GM21381 (cell line): ENCODE measurements around the gene SNED1.

Experiments
- ATAC-seq: cut with Tn5 transposase; IDR thresholded peaks from one replicate; pipeline ENCODE4 v1.9.1; 2021; ENCODE audit warnings: mild to moderate bottlenecking, moderate library complexity; ENCODE audit not compliant: unreplicated experiment

Gene SNED1

DNA sequence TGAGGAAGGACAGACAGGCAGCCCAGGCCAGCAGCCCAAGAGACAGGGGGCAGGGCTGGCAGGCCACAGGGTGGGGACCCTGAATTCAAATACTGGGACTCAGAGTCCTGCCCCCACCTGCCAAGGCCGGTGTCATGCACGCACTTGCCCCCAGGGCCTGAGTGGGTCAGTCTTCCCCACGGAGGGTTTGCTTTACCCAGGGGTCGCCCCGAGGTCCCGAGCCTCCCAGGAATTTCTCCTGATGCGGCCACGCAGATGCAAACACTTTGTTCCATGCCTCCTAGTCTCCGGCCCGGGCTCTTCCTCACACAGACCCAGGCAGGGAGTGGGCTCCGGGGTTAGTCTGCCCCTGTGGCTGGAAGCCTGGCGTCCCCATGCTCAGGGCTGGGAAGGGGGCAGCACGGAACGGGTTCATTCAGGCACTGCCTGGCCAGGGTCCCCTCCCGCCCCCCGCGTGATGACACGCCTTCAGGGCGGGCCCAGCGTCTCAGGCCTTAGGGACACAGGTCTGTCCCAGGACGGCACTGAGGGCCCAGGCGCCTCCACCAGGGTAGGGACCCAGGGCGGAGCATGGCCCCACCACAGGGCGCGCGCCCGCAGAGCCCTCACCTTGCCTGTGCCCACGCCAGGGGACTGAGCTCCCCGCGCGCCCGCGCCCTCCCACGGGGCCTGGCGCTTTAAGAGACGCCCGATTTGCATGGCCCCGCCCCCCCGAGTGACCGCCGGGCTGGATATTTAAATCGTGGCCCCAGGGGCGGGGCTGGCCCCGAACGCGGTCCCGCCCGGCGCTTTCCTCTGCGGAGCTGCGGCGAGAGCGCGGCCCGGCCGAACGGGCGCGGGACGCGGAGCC, at the start of gene SNED1:
Gene SNED1 (plus strand): TSS at position 763 of the 850 bp plus-strand sequence. CDS start 220 bp downstream, outside the sequence.
- ATAC-seq: no peak

DNA sequence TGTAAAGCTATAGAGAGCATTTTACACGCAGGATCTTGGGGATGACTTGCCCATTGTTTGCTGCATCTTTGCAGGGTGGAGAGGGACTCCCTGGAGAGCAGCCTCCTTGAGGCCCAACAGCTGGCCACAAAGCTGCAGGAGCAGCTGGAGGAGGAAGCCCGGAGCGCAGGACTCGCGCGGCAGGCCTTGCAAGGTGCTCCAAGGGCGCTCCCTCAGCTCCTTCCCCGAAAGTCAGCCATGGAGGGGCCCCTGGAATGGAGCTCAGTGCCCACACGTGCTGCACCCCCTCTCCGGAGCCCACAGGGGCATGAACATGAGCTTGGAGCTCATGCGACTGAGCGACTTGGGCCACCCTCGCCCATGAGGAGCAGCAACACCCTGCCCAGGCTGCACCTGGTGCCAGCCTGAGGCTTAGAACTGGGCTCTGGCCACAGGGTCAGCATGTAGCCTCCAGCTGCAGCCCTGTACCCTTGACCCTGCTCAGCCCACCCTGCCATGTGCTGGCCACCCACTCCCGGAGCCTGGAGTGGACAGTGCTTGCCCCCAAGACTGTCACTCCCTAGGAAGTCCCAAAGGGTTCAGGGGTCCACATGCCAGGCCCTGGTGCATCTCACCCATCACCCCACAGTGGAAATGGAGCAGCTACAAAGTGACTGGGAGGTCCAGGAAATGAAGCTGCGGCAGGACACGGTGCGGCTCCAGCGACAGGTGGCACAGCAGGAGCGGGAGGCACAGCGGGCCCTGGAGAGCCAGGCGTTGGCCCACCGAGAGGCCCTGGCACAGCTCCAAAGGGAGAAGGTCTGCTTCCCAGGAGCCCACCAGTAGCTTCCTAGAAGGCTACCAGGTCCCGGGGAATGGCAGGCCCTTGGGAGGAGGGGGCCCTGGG, 49.3 kb upstream of the SNED1 start:
- ATAC-seq: no peak

DNA sequence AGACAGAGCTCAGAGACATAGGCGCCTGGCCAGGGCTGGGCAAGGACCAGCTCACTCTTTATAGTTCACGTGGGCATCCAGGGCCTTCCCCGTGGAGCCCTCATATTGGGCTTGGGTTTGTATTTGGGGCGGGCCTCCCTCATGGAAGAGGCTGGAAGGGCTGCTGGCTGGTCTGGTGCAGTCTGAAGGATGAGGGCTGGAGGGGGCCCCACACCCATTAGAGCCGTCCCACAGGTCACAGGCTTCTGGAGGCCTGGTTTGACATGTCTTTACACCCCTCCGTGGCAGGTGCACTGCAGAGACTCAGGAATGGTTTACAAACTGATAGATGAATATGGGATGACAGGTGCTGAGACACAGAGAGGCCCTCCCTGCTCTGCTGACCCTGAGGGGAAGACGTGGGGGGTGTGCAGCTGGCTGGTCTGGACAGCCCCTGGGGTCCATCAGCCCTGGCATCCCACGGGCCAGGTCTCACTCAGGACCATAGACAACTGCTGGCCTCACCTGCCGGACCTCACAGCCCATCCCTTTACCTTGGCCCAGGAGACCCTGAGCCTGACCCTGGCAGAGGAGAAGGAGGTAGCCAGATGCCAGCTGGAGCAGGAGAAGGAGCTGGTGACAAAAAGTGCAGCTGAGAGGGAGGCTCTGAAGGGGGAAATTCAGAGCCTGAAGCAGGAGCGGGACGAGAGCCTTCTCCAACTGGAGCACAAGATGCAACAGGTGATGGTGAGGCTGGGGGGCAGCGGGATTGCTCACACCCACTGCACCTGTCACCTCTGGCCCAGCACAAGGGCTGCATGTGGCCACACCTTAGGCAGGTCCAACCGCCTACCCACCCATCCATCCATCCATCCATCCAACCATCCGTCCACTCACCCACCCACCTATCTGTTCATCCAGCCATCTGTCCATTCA, 48.4 kb upstream of the SNED1 start:
- ATAC-seq: no peak

DNA sequence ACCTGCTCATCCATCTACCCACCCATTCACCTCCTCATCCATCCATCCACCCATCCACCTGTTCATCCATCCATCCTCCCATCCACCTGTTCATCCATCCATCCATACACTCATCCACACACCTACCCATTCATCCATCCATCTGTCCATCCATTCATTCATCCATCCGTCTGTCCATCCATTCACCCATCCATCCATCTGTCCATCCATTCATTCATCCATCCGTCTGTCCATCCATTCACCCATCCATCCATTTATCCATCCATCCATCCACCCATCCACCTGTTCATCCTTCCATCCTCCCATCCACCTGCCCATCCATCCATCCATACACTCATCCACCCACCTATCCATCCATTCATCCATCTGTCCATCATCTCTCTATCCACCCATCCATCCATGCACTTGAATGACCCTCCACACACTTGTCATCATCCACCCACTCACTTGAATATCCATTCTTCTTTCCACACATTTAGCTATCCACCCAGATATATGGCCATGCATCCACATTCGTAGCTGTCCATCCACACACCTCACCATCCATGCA, 47.3 kb upstream of the SNED1 start:
- no peak for ATAC-seq

DNA sequence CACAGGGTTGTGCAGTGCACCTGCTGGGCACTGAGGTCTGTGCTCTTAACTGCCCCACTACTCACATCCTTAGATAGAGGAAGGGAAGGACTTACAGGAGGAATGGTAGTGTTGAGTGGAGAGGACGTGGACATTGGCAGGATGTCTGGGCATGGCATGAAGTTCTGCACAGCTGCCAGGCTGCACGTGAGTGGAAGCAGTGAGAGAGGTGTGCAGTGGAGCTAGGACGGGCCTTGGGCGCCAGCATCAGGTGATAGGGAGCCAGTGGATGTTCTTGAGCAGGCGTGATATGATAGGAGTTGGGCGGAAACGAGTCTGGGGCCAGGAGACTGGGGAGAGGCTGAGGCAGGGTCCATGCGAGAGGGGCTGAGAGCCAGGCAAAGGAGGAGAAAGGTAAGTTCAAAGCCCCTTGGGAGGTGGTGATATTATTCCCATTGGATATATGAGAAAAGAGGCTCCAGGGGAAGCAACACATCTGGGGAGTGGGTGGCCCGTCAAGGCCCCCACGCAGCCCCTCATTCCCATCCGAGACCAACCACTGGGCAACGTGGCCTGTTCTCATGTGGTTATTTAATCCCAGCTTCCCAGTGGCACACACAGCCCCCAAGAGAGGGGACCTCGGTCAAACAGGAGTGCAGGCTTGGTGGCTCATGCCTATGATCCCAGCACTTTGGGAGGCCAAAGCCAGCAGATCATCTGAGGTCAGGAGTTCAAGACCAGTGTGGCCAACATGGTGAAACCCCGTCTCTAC, 45.7 kb upstream of the SNED1 start:
- ATAC-seq: no peak

DNA sequence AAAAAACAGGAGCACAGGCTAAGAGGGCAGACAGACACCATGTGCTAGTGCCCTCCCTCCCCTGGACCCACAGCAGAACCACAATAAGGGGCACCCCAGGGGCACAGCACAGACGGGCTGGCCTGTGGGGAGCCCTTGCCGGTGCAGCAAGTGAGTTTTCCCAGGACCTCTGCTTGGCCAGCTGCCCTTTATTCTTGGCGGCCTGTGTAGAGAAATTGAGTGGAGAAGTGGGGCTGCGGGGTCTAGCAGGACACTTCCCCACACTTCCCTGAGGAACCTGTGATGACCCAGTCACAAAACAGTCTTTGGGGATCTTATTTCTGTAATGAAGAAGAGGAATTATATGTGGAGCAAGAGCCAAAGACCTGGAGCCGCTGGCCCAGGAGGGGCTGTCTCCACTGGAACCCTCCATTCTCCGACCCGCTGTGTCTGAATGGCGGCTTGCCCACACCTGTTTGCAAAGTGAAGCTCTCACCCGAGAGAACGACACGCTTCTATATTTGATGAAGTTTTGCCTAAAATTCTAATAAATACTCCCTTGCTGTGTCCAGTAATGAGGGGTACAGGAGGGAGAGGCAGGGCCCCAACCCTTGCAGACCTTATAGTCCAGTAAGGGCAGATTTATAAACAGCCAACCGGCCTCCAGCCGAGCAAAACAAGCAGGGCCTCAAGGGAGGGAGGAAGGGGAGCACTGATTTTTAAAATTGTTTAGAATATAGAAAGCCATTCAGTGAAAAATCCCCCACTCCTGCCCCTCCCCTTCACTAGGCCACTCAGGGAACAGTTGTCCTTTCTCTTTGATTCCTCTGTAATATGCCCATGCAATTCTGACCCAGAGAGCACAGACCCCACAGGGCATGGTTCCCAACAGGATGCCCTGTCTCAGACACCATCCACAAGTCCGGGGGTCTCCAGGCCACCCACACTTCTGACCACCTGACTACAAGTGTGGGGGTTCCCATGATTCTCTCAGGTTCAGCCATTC, 44.7 kb upstream of the SNED1 start:
- no peak for ATAC-seq

DNA sequence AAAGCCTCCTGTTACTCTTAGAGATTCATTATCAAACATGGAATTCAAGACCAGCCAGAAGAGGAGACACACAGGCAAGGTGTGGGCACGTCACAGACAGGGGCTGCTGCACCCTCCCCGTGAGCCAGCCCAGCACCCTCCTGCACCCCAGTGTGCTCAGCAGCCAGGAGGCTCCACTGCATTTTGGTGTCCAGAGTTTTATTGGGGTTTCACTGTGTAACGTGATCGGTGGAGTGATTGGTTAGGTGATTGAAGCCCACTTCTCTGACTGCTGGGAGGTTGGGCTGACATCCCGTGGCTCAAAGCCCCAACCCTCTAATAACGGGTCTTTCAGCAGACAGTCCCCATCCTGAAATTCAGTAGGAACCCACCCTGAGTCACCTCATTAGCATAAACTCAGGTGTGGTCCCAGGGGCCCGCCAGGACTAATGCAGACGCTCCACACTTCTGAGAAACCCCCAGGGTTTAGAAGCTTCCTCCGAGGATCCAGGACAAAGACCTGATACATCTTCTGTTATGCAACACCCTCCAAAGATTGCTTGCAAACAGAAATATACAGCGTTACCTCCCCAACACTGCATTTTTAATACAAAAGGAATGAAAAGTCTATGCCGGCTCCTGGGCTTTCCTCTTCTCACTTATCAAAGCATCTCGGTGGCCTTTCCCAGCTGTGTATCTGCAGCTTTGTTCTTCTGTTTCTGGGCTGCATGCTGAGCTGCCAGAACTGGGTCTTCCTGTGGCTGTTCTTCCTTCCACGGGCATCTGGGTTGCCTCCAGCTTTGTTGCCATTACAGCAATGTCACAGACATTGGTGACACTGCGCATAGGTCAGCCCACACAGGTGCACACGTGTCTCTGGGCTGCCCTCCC, 43.7 kb upstream of the SNED1 start:
- ATAC-seq: no peak

DNA sequence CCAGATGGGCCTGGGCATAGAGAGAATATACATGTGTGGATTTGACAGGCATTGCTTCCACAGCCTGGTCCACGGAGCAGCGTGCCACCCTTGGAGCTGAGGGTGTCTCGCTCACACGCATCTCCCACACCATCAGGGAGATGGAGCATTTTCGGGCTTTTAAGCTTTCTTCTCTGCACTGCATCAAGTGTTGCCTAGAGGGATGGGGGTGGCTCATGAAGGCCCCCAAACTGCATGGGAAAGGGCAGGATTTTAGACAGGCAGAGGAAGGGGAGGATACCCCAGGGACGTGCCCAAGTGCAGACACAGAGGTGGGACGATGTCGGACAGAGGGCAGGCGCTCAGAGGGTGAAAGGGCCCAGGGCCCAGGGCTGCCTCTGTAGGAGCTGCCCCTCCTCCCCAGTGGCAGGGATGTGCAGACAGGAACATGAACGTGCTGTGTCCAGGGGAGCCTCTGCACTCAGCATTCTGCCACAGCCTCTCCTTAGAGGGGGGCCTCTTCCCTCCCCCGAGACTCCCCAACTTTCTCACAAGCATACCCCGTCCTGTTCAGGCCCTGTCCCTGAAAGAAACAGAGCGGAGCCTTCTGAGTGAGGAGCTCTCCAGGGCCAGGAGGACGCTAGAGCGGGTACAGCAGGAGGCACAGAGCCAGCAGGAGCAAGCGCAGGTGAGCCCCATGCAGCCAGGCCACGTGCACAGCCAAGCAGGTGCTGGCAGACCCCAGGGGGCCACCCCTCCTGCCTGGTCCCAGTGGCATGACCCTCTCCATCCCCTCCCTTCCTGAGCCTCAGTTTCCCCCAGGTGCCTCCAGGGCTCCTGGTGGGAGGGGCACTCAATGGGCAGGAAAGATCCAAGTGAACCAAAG, 42.9 kb upstream of the SNED1 start:
- no peak for ATAC-seq

DNA sequence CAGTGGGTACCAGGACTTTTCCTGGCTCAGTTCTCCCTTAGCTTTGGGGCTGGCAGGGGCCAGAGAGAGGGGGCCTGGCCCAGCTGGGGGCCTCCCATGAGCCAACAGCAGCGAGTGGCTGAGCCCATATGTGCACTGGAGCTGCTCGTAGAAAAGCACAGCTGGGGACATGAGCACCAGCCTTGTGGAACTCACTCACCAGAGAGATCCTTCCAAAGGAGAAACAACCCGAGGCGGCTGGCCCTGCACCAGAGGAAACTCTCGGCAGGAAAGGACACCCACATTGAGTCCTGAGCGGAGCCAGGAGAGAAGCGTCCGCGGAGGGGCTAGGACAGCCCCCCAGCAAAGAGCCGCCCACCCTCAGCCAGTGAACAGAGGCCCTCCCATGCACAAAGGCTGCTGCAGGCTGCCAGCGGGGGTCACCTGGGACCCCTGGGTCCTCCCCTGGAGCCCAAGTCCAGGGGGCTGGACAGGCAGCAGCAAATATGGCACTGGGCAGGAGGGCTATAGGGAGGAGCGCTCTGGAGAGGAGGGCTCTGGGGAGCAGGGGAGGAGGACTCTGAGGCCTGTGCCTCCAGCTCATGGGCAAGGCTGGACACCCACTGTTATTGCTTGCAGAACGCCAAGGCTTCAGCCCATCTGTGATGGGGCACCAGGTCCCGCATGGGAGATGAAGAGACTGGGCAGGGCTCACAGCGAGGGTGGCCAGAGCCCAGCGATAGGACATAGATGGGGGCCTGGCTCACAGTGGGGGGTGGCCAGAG, 42.1 kb upstream of the SNED1 start:
- no peak for ATAC-seq

DNA sequence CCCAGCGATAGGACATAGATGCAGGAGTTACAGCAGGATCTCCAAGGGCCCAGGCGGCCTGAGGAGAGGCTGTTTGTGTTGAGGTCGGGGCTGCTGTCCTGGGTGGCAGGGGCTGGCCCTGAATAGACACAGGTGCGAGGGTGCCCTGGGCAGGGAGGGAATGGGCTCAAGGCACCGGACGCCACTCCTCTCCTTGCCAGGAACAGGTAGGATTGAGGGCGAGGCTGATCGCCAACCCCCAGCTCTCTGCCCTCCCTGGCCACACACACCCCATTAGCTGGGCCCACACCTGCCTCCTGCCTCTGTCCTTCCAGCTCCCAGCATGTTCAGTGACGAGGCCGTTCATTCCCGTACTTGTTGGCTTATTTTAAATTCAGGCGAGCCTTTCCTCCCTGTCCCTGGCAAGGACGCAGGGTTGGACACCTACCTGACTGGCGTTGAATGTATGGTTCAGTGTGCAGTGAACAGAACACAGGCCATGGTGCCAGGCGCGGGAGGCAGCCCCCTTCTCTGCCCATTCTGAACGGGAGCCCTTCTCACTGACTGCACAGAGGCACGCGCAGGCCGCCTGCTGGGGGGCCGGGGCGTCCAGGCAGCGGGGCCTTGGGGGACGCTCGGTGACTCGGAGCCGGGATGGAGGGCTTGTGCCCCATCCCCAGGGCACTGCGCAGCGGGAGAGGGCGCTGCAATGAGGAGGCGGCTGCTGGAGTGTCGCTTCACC, 41.3 kb upstream of the SNED1 start:
- no peak for ATAC-seq

DNA sequence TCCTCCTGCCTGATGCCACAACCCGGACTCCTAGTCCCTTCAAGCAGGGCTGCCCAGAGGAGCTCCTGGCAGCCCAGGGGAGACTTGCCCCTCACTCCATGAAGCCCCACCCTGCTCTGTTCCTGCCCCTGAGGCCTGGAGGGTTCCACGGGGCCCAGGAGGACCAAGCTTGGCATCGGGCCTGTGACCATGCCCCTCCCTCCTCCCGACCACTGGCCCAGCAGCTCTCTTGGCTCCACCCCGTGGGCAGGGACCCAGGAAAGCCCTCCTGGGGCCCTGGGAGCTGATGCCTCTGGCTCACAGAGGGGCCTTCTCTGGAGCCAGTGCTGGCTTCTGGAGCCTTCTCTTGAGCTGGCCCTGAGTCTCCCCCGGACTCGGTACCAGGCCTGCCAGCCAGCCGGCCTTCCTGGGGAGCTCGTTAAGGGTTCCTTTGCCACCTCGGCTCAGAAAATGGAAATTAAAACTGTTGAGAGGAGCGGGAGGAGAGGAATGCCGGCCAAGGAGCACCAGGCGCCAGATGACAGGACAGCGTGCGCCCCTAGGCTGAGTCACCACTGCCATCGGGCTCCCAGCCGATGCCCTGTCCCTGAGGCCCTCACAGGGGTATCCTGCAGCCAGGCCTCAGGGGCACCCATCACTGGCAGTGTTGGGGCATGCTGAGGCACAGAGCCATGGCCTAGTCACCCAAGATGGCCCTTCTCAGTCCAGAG, 40.6 kb upstream of the SNED1 start:
- no peak for ATAC-seq

DNA sequence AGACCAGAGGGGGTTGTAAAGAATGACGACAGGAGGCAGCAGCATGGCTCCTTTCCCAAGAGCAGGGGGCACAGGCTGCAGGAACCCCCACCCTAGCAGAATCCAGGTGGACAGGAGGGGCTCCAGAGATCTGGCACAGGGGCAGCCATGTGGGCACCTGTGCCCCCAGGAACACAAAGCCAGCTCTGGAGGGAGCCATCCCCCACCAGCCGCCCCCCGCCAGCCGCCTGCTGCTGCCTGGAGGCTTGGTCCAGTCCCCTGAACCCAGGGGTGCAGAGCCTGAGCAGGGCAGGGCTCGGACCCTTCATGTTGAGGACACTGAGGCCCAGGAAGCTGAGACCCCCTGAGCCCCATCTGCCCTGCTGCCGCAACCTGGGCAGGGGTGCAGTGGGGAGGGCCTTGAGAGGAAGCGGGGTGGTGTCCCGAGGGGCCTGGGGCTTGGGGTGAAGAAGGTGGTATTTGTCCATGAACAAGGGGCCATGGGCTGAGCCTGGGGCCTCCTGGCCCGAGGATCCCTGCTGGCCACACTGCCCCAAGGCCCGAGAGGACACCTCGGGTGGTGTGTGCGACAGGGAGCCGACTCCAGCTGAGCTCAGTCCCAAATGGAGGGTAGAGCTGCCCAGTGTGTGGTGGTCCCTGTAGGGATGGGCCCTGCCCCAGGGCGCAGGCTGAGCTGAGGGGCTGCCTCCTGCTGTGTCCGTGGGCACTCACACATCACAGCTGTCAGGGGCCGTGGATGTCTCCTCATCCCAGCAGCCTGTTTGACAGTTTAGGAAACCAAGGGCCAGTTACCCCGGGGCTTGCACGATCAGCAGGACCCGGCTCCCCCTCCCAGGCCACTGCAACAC, 39.8 kb upstream of the SNED1 start:
- ATAC-seq: no peak

DNA sequence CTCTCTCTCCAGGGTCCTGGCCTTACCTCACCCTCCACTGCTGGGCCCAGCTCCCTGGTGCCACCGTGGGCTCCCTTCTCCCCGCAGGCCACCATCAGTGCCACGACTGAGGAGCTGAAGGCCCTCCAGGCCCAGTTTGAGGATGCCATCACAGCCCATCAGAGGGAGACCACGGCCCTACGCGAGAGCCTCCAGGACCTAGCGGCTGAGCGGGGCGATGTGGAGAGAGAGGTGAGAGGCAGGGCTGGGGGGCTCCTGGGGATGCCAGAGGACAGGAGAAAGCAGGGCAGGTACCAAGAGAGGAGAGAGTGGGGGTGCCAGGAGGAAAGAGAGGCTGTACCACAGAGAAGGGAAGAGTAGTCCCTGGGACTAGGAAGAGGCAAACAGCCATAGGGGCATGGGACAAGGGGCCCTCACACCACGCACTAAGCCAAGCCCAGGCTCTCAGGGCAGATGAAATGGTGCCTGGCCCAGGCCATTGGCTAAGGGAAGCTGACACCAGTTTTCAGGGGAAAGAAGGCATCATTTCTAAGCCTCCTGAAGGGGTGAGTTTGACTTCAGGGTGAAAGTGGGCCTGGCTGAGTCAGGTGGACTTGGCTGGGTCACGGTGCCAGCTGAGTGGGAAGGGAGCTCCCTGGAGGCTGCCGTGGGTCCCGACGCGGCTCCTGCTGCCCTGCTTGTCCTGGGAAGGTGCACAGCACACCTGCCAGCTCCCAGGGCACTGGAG, 39.0 kb upstream of the SNED1 start:
- no peak for ATAC-seq
